Mesothelial cell of epicardium (in vitro differentiated cells): ENCODE results near the gene PCNX2. TPM values are rescaled to one million over a fixed set of nuclear protein-coding genes. Genes with fewer than 3 reads are reported as not detected.

Source experiments
- DNase-seq, 2 experiments: peaks; one replicate each; pipeline ENCODE4 v3.0.0; 2021; ENCODE audit warnings: low spot score in 2 of 2; ENCODE audit not compliant: unreplicated experiment in 2 of 2
- H3K27ac Mint-ChIP-seq: 2 replicates; pipeline ENCODE4 v1.8.0; 2021; ENCODE audit warnings: mixed read lengths
- H3K27me3 Mint-ChIP-seq: 2 replicates; pipeline ENCODE4 v1.8.0; 2021; ENCODE audit warnings: low read depth, mixed read lengths
- H3K36me3 Mint-ChIP-seq: 2 replicates; pipeline ENCODE4 v1.8.0; 2021; ENCODE audit warnings: mixed read lengths
- H3K4me1 Mint-ChIP-seq: 2 replicates; pipeline ENCODE4 v1.8.0; 2021; ENCODE audit warnings: mixed read lengths
- H3K4me3 Mint-ChIP-seq: 2 replicates; pipeline ENCODE4 v1.8.0; 2021; ENCODE audit warnings: mild to moderate bottlenecking, moderate library complexity, mixed read lengths
- H3K9me3 Mint-ChIP-seq: 2 replicates; pipeline ENCODE4 v1.8.0; 2021; ENCODE audit warnings: mixed read lengths
- CTCF ChIP-seq: fragments of 200-600 bp; sonication (generic); IDR thresholded peaks from one replicate; pipeline ENCODE4 v1.5.0; 2021; ENCODE audit warnings: antibody characterized with exemption; ENCODE audit not compliant: unreplicated experiment
- total RNA-seq: library from RNA; stranded (reverse); gene quantifications from 3 replicates; pipeline ENCODE4 v1.2.1, GENCODE V29; 2021

PCNX2 gene
- total RNA-seq, 1 donor from 2014 or later: 28.4 TPM

- peaks cover 4% of the 10 kb centered on the region for H3K27me3 Mint-ChIP-seq
- no peak for TF ChIP-seq CTCF
- H3K36me3 Mint-ChIP-seq: peaks cover 14% of the 10 kb centered on the region
- no peak for DNase-seq
- no peak overlapping the region for H3K27ac Mint-ChIP-seq
- H3K4me1 Mint-ChIP-seq: no peaks in the 10 kb centered on the region
- H3K4me3 Mint-ChIP-seq: no peak overlapping the region
- peaks cover under 1% of the 10 kb centered on the region for H3K9me3 Mint-ChIP-seq
These were observed 239.5 kb downstream of the PCNX2 start for GRCh38 chr1:233055879-233056641.

- Mint-ChIP-seq H3K27me3 (peaks cover 35% of the 10 kb centered on the region), H3K4me3 (no peak overlapping the region), H3K9me3 (peaks cover 22% of the 10 kb centered on the region), H3K27ac (no peak overlapping the region), H3K4me1 (peaks cover 7% of the 10 kb centered on the region), H3K36me3 (peaks cover 18% of the 10 kb centered on the region)
- no peak for DNase-seq
- TF ChIP-seq CTCF: no peak
These were observed 249.9 kb downstream of the PCNX2 start for GRCh38 chr1:233045588-233045987.

GRCh38 chr1:233042834-233043233, 252.7 kb downstream of the PCNX2 start:
- H3K27me3 Mint-ChIP-seq: peaks cover 35% of the 10 kb centered on the region
- no peak for TF ChIP-seq CTCF
- peaks cover 1% of the 10 kb centered on the region for H3K36me3 Mint-ChIP-seq
- H3K4me1 Mint-ChIP-seq: peaks cover 15% of the 10 kb centered on the region
- H3K4me3 Mint-ChIP-seq: no peak overlapping the region
- DNase-seq: no peak
- H3K9me3 Mint-ChIP-seq: peaks cover 3% of the 10 kb centered on the region
- H3K27ac Mint-ChIP-seq: no peak overlapping the region

- H3K36me3 Mint-ChIP-seq: peaks cover 1% of the 10 kb centered on the region
- H3K27ac Mint-ChIP-seq: no peak overlapping the region
- peaks cover 43% of the 10 kb centered on the region for H3K27me3 Mint-ChIP-seq
- no peak for TF ChIP-seq CTCF
- peaks cover 10% of the 10 kb centered on the region for H3K4me1 Mint-ChIP-seq
- DNase-seq: no peak
- H3K4me3 Mint-ChIP-seq: no peak overlapping the region
- H3K9me3 Mint-ChIP-seq: no peaks in the 10 kb centered on the region
These were observed 255.0 kb downstream of the PCNX2 start for GRCh38 chr1:233040494-233040893.

- peaks cover 56% of the 10 kb centered on the region for H3K27me3 Mint-ChIP-seq
- H3K4me1 Mint-ChIP-seq: peaks cover 16% of the 10 kb centered on the region
- H3K27ac Mint-ChIP-seq: no peak overlapping the region
- no peak for TF ChIP-seq CTCF
- no peak overlapping the region for H3K4me3 Mint-ChIP-seq
- no peak for DNase-seq
- H3K36me3 Mint-ChIP-seq: no peaks in the 10 kb centered on the region
- H3K9me3 Mint-ChIP-seq: no peaks in the 10 kb centered on the region
These were observed 256.9 kb downstream of the PCNX2 start for GRCh38 chr1:233038581-233038980.
